ENCODE measurements around the gene SLC29A4. TPM values are rescaled to one million over a fixed set of nuclear protein-coding genes. Genes with fewer than 3 reads are reported as not detected.
"Not testable (repeated sequence)": the region's sequence is repeated elsewhere in the genome, so short reads cannot be mapped to it uniquely, and the experiment has no call there.

The SLC29A4 gene
- total RNA-seq, 1 donor from 2014 or later, result 120 TPM

DNA sequence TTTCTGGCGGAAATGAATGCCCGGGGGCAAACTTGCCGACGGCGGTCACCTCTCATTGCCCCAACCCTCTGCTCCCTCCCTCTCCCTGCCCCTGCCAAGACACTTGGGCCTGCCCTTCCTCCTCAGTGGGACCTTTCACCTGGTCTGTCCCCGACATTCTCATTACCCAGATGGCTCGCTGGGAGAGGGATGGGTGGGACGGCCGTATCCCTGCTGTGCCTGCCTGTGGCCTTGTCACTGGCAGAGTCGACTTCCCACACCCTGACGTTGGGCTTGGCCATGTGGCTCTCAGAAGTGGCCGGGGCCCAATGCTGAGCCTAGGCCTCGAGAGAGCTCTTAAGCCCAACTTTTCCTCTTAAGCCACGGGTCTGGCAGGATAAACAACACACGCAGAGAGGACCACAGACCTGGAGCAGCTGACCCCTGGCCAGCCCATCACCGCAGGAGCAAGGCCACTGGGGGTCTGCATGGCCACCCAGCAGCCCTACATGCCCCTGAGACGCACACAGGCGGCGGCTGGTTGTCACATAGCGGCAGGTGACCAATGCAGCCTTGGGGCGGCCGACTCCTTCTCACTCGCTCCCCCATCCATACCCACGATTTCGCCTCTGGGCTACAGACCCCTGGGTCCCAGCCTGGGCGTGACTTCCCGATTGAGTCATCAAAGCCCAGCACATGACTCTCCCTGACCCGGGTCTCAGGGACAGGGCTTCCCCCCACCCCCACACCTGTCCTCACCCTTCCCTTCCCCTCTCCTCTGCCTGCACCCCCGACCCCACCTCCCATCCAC, 40.1 kb downstream of the SLC29A4 start:
- Mint-ChIP-seq H3K27me3 (no peaks in the 10 kb centered on the region), H3K4me3 (ENCODE audit: low read depth) (no peak overlapping the region), H3K27ac (no peak overlapping the region), H3K4me1 (ENCODE audit: low read depth) (peaks cover 5% of the 10 kb centered on the region), H3K36me3 (ENCODE audit: insufficient read depth) (peaks cover 58% of the 10 kb centered on the region), H3K9me3 (ENCODE audit: low read depth) (peaks cover 13% of the 10 kb centered on the region)
- TF ChIP-seq, protein P1, sequence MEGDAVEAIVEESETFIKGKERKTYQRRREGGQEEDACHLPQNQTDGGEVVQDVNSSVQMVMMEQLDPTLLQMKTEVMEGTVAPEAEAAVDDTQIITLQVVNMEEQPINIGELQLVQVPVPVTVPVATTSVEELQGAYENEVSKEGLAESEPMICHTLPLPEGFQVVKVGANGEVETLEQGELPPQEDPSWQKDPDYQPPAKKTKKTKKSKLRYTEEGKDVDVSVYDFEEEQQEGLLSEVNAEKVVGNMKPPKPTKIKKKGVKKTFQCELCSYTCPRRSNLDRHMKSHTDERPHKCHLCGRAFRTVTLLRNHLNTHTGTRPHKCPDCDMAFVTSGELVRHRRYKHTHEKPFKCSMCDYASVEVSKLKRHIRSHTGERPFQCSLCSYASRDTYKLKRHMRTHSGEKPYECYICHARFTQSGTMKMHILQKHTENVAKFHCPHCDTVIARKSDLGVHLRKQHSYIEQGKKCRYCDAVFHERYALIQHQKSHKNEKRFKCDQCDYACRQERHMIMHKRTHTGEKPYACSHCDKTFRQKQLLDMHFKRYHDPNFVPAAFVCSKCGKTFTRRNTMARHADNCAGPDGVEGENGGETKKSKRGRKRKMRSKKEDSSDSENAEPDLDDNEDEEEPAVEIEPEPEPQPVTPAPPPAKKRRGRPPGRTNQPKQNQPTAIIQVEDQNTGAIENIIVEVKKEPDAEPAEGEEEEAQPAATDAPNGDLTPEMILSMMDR (IDR thresholded peaks at IDR 0.05; ENCODE audit: unreplicated experiment), result no peak
- DNase-seq (ENCODE audit: low spot score, unreplicated experiment), result no peak

DNA sequence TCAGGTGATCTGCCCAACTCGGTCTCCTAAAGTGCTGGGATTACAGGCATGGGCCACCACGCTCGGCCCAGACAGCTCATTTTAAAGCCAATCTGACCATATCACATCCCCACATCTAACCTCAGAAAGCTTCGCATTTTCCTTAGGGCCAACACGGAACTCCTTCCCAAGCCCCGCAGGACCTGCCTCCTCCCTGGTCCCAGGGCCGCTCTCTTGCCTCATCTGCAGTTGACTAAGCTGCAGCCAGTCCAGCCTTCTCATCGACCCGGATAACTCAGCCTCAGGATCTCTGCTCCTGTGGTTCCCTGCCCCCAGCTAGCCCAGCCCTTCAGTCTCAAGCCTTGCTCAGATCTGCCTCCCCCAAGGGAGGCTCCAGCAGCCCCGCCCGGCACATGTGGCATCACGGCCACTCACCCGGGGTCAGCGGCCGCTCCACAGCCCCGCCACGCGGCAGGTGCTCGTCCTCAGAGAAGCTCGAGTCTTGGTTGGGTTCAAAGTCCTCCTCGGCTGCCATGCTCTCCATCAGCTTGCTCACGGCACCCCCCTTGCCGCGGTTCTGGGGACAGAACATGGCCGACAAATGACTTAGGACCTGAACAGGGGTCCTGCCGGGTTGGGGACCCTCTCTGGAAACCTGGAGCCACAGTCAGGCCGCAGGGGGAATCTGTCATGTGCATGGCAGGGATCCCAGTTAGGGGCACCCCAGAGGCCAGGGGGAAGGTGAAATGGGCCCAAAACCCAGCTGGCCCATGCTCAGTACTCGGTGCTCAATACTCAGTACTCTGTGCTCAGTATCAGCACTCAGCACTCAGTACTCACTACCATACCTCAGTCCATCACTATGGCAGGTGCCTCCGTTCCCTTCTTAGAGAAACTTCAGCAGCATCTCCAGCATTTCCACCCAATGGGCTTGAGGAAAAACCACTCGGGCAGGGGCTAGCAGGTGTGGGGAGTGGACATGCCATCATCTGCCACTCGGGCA, 41.3 kb downstream of the SLC29A4 start:
- H3K27me3 Mint-ChIP-seq; H3K4me3 Mint-ChIP-seq (ENCODE audit: low read depth); H3K4me1 Mint-ChIP-seq (ENCODE audit: low read depth); DNase-seq (ENCODE audit: low spot score, unreplicated experiment); H3K9me3 Mint-ChIP-seq (ENCODE audit: low read depth): not testable (repeated sequence)
- Mint-ChIP-seq H3K36me3 (ENCODE audit: insufficient read depth) (peaks cover 48% of the 10 kb centered on the region), H3K27ac (peak overlapping the region; percentile 91)

DNA sequence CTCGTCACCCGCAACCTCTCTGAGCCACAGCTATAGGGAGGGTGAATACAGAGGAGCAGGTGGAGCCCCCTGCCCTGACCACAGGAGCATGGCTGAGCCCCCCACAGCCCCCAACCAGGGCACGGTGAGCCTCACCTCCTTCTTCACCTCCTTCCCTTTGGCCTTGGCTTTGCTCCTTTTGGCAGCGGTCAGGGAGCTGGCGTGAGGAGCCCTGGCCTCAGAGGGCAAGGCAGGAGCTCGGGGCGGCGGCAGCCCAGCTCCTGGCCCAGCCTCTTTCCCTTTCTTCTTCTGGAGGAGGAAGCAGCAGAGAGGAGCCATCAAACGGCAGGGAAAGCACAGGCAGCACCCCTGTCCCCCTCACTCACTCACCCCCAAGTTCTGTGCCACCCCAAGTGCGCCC, 42.2 kb downstream of the SLC29A4 start:
- Mint-ChIP-seq H3K9me3 (ENCODE audit: low read depth) (peaks cover under 1% of the 10 kb centered on the region), H3K4me3 (ENCODE audit: low read depth) (no peak overlapping the region), H3K27ac (no peak overlapping the region), H3K36me3 (ENCODE audit: insufficient read depth) (peaks cover 39% of the 10 kb centered on the region), H3K27me3 (no peaks in the 10 kb centered on the region), H3K4me1 (ENCODE audit: low read depth) (peaks cover 5% of the 10 kb centered on the region)
- DNase-seq (ENCODE audit: low spot score, unreplicated experiment), result no peak
- TF ChIP-seq, protein P1 (IDR thresholded peaks at IDR 0.05; ENCODE audit: unreplicated experiment), result no peak

GRCh38 chr7:5330288-5330687, 47.5 kb downstream of the SLC29A4 start:
- Mint-ChIP-seq H3K9me3 (ENCODE audit: low read depth) (no peaks in the 10 kb centered on the region), H3K4me1 (ENCODE audit: low read depth) (peaks cover 5% of the 10 kb centered on the region), H3K4me3 (ENCODE audit: low read depth) (no peak overlapping the region), H3K27me3 (no peaks in the 10 kb centered on the region), H3K27ac (peak overlapping the region; percentile 10), H3K36me3 (ENCODE audit: insufficient read depth) (peaks cover 29% of the 10 kb centered on the region)
- no peak for DNase-seq (ENCODE audit: low spot score, unreplicated experiment)
- TF ChIP-seq, protein P1 (IDR thresholded peaks at IDR 0.05; ENCODE audit: unreplicated experiment), result no peak

- no peak for DNase-seq (ENCODE audit: low spot score, unreplicated experiment)
- Mint-ChIP-seq H3K4me3 (ENCODE audit: low read depth) (no peak overlapping the region), H3K27ac (no peak overlapping the region), H3K4me1 (ENCODE audit: low read depth) (peaks cover 5% of the 10 kb centered on the region), H3K9me3 (ENCODE audit: low read depth) (peaks cover 4% of the 10 kb centered on the region), H3K36me3 (ENCODE audit: insufficient read depth) (peaks cover 40% of the 10 kb centered on the region), H3K27me3 (no peaks in the 10 kb centered on the region)
- TF ChIP-seq, protein P1 (IDR thresholded peaks at IDR 0.05; ENCODE audit: unreplicated experiment), result no peak
Observed at GRCh38 chr7:5332579-5332978, 49.8 kb downstream of the SLC29A4 start.
